LNCaP clone FGC (cell line): ENCODE results near the gene MTR.
"Not testable (repeated sequence)": the region's sequence is repeated elsewhere in the genome, so short reads cannot be mapped to it uniquely, and the experiment has no call there.

Experiments
- DNase-seq: peaks from one replicate; pipeline ENCODE4 v3.0.0-alpha.2; 2011; ENCODE audit warnings: low read depth
- H3K4me3 ChIP-seq: 2 replicates; pipeline ENCODE4 v1.5.1; 2011; ENCODE audit warnings: mild to moderate bottlenecking, low read depth, low read length, control low read depth
- CTCF ChIP-seq: IDR thresholded peaks from 2 replicates; pipeline ENCODE4 v1.5.1; 2012; ENCODE audit warnings: mild to moderate bottlenecking; ENCODE audit not compliant: control insufficient read depth, insufficient read depth; ENCODE audit errors: extremely low read depth

MTR gene

GRCh38 chr1:236908669-236909068, 113.6 kb downstream of the MTR start:
- TF ChIP-seq CTCF: no peak
- no peak for DNase-seq
- no peak overlapping the region for H3K4me3 ChIP-seq

GRCh38 chr1:236911047-236911446, 116.0 kb downstream of the MTR start:
- not testable (repeated sequence) for H3K4me3 ChIP-seq, DNase-seq

GRCh38 chr1:236913371-236914037, 118.4 kb downstream of the MTR start:
- no peak for TF ChIP-seq CTCF
- DNase-seq: no peak
- H3K4me3 ChIP-seq: no peak overlapping the region

- TF ChIP-seq CTCF: no peak
- no peak for DNase-seq
- H3K4me3 ChIP-seq: no peak overlapping the region
Observed at GRCh38 chr1:236914375-236914774, 119.3 kb downstream of the MTR start.

- H3K4me3 ChIP-seq: no peak overlapping the region
- DNase-seq: no peak
- TF ChIP-seq CTCF: no peak
Observed at GRCh38 chr1:236916131-236916800, 121.2 kb downstream of the MTR start.

GRCh38 chr1:236917448-236917847, 122.4 kb downstream of the MTR start:
- DNase-seq: no peak
- no peak for TF ChIP-seq CTCF
- H3K4me3 ChIP-seq: no peak overlapping the region

GRCh38 chr1:236920286-236920894, 125.3 kb downstream of the MTR start:
- DNase-seq: no peak
- H3K4me3 ChIP-seq: no peak overlapping the region
- TF ChIP-seq CTCF: no peak
